HG02610 (cell line): ENCODE data around the gene SLC36A2.
"Not testable (repeated sequence)": the region's sequence is repeated elsewhere in the genome, so short reads cannot be mapped to it uniquely, and the experiment has no call there.

Experiments used
- ATAC-seq: cut with Tn5 transposase; IDR thresholded peaks from one replicate; pipeline ENCODE4 v1.9.1; 2021; ENCODE audit warnings: mild to moderate bottlenecking, moderate library complexity; ENCODE audit not compliant: unreplicated experiment

Gene SLC36A2

DNA sequence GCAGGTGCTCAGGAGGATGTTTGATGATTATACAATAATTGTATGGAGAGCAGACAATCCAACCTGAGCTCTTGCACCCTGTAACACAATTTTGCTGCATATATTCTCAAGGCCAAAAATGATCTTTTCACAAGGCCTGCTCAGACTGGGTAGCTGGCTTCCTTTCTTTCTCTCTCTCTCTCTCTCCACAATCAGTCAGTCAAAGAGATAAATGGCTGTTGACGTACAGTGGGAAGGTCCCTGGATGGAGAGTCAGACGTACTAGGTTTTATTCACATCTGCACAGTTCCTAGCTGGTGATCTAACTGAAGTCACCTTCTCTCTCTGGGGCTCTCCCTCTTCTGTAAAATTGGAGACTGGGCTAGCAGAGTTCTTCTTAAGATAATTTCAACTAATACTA, 19.8 kb downstream of the SLC36A2 start:
- ATAC-seq, result no peak

DNA sequence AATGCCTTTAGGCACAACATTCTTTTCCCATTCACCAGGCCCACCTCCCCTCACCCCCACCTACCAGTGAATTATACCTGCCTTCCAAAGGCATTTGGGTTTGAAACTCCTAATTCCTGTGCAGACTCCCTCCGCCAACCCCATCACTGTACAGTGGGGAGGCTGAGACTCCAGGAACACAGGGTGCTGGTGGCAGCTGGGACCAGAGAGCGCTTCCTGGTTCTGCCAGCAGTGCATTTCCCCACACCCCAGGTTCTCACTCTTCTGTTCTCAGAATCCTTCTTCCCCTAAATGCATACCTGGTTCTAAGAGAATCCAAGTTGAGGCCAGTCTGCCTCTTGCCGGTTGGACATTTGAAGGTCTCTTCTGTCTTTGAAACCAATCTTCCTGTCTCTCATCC, 21.1 kb downstream of the SLC36A2 start:
- no peak for ATAC-seq

- no peak for ATAC-seq
Measured at GRCh38 chr5:151320481-151320880, 26.9 kb downstream of the SLC36A2 start.

DNA sequence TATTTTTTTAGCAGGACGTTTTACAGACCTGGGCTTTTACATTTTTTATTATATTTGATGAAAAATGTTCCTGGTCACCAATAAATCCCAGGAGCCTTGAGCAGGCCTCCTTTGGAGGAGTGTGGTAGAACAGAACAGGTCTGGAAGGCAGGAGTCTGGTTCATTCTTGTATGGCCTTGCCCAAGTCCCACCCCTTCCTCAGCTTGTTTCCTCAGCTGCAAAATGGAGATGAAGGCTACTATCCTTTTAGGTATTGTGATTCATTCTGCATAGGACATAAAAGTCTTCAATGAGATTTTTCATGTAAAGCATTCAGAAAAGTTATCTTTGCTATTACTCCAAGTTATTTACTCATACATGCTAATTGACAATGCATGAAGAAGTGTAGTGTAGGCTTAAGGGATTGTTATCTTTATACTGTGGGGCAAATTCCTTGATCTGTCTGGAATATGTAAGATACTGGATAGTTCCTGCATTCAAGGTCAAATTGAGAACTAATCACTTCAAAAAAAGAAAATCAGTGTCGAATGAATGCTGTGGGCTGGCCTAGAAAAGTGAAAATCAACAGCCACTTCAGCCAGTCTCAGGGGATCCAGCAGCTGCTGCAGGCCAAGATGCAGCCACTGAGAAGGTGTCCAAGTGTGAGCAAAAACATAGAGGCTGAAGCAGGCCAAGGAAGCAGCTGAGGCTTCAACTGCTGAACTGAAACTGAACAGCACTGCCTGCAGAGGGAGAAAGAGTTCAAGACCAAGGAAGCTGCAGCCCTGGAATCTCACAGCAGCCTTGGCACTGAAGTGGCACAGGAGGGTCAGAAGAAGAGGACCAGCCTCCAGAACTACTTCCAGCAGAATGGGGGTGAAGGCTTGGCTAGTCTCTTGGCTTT, 28.3 kb downstream of the SLC36A2 start:
- ATAC-seq, result peak; percentile 73

DNA sequence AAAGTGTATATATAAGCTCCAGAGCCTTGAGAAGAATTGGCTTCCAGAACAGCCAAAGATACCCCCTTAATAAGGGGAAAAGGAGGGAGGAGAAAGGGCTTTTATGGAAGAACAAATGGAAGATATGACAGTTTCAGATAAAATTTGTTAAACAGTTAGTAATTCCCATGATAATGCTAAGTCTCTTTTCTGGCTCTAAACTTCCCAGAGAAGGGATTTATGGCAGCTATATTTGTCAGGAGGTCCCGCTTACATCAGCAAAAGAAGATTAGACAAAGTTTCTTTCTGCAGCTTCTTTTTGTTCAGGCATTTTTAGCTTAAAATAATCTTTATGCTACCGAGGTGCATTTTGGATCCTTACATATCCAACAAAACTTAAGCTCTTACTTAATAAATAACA, 29.5 kb downstream of the SLC36A2 start:
- no peak for ATAC-seq

- peak; percentile 64 for ATAC-seq
Measured at GRCh38 chr5:151315998-151316597, 31.3 kb downstream of the SLC36A2 start.

DNA sequence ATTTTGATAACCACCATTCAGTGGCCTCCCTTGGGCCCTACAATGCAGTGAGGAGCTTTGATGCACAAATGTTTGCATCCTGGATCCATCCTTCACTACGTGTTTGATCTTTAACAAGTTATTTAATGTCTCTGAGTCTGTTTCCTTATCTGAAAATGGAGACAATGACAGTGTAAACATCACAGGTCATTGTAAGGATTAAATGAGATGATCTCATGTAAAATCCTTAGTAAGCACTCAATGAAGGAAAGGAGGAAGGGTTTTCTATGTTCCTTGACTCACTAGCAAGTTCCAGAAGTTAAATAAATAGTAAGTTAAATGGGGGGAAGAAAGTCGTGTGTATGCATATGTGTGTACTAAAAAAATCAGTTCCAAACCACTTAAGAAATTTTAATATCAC, 34.0 kb downstream of the SLC36A2 start:
- ATAC-seq, result no peak

GRCh38 chr5:151312756-151313324, 34.5 kb downstream of the SLC36A2 start:
- ATAC-seq, result no peak

DNA sequence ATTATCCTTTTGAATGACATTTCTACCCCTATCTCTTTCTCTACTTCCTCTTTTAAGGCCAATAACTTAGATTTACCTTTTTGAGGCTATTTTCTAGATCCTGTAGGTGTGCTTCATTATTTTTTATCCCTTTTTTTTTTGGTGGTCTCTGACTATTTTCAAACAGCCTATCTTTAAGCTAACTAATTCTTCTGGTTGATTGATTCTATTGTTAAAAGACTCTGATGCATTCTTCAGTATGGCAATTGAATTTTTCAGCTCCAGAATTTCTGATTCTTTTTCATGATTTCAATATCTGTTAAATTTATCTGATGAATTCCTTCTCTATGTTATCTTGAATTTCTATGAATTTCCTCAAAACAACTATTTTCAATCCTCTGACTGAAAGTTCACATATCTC, 36.4 kb downstream of the SLC36A2 start:
- no peak for ATAC-seq

DNA sequence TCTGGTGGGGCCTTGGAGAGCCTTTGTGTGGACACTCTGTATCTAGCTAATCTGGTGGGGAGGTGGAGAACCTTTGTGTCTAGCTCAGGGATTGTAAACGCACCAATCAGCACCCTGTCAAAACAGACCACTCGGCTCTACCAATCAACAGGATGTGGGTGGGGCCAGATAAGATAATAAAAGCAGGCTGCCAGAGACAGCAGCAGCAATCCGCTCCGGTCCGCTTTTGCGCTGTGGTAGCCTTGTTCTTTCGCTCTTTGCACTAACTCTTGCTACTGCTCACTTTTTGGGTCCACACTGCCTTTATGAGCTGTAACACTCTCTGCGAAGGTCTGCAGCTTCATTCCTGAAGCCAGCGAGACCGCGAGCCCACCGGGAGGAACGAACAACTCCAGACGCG, 37.5 kb downstream of the SLC36A2 start:
- not testable (repeated sequence) for ATAC-seq

GRCh38 chr5:151309266-151309665, 38.1 kb downstream of the SLC36A2 start:
- ATAC-seq, result not testable (repeated sequence)

GRCh38 chr5:151303666-151304065, 43.7 kb downstream of the SLC36A2 start, which contains the start of gene SLC36A3:
Gene SLC36A3 (minus strand): TSS chr5:151303766. CDS start chr5:151303354, 412 bp downstream.
- ATAC-seq, result no peak

DNA sequence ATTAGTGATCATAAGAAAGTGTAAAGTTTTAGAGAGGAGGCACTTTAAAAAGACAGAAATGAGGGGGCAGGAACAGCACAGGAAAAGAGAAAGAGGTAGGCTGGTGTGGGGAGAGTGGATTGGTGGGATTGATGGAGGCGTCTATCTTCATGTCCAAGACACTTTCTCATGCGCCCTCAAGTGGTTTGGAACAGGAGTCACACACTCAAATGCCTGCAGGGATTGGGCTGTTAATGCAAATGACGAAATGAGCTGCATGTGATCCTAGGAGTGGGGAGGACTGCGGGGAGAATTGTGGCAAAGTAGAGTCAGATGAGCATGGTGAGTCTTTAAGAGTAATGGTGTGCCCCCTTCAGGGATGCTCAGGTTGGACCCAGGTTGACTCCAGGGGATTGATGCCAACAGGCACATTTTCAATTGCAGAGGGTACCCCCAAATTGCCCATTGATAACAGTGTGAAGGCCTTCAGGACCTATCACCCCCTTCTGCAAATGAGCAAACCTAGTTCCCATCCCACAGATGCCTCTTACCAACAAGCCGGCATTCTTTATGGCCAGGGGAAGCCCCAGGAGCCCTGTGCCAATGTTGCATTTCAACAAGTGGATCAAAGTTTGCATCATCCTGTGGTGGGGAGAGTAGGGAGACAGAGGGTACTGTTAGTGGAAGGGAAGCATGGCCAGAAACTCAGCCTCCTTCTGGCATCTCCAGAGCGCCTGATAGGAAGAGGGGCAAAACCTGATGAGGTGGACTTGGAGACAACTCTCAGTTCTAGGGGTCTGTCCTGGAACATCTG, 49.1 kb downstream of the SLC36A2 start:
- peak; percentile 86 for ATAC-seq

DNA sequence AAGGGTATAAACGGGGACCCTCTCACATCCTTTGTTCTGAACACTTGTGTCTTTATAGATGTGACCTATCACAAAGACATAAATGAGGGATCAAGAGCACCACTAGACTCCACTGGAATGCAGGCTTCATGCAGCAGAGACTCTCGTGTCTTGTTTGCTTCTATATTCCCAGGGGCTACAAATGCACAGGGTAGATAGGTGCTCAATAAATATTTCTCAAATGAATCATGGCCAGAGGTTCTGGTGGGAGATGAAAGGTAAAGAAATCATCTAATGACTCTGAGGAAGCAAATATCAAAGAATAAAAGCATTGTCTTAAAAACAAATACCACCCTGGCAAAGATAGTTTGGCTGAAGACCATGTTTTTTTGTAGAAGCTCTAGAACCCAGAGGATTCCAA, 50.4 kb downstream of the SLC36A2 start:
- ATAC-seq, result no peak

GRCh38 chr5:151296478-151296830, 50.9 kb downstream of the SLC36A2 start:
- no peak for ATAC-seq

DNA sequence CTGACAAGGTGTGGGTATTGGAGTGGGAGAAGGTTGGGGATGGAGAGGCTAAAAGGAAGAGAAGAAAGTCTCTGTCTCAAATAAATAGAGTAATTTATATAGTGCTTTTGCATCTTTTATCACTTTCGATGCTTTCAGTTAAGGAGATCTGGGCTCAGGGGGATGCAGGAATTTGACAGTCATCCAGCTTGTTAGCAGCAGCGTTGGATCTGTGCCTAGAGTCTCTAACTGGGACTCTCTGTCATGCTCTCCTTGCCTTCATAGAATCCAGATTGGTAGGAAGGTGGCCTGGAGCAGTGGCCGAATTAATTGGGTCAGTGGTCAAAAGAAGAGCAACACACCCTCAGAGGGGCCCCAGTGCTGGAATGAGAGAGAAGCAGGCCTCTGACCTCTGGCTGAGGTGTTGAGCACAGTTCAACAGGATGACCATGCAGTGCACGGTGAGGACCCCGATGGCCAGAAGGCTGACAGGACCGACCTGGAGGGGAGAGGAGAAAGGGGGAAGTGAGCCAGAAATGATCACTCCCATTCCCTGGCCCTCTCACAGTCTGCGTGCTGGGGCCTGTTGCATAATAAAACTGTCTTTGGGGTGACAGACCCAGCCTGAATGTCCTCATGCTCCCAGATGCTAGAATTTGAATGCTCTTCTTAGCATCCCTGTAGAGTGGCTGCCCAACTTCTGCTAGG, 51.4 kb downstream of the SLC36A2 start:
- ATAC-seq, result no peak

DNA sequence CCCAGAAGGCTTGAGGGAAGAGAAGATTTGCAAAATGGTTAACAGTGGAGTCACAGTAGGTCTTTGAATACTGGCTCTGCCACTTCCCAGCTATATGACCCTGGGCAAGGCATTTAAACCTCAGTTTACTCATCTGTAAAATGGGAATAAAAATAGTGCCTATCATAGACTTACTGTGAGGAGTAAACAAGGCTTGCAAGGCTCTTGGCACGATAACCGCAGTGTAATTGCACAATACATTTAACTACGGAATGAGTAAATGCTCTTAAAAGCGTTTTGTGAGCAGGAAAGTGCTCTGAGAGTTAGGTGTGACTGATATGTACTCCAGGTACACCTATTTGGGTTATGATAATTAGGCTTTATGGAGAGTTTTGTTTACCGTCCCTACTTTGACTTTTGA, 52.2 kb downstream of the SLC36A2 start:
- ATAC-seq, result no peak

GRCh38 chr5:151293624-151294023, 53.7 kb downstream of the SLC36A2 start:
- no peak for ATAC-seq

DNA sequence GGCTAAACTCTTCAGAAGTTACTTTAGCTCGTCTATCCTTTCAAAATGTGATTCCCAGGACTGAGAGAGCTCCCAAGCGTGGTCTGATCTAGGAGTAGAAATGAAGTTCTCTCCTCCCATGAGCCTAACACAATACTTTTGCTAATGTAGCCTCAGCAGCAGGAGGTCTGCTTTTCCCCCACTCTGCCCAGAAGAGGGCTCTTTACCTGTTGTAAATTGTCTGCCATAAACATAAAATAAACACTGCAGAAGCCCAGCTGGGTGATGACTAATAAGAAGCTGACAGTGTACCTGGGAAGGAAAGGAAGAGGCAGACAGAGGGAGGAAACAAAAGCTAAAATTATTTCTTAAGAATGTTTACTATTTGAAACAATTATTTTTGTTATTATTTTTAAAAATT, 59.2 kb downstream of the SLC36A2 start:
- ATAC-seq, result peak; percentile 58

DNA sequence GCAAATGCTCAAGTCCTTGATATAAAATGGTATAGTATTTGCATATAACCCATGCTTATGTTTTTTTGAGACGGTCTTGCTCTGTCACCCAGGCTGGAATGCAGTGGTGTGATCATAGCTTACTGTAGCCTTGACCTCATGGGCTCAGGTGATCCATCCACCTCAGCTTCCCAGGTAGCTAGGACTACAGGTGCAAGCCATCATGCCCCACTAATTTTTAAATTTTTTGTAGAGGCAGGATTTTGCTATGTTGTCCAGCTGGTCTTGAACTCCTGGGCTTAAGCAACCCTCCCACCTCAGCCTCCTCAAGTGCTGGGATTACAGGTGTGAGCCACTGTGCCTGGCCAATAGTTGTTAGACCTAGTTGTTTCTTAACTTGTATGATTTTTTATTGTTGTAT, 61.1 kb downstream of the SLC36A2 start:
- no peak for ATAC-seq

GRCh38 chr5:151285683-151286082, 61.7 kb downstream of the SLC36A2 start:
- no peak for ATAC-seq
